COLO668 (cell line): Measurements from ENCODE around the gene MARF1.
"Not testable (repeated sequence)": the region's sequence is repeated elsewhere in the genome, so short reads cannot be mapped to it uniquely, and the experiment has no call there.

Experiments used
- DNase-seq: peaks from one replicate; lab custom pipeline; 2025; ENCODE audit not compliant: unreplicated experiment; lab: John Stamatoyannopoulos, UW

MARF1 gene

DNA sequence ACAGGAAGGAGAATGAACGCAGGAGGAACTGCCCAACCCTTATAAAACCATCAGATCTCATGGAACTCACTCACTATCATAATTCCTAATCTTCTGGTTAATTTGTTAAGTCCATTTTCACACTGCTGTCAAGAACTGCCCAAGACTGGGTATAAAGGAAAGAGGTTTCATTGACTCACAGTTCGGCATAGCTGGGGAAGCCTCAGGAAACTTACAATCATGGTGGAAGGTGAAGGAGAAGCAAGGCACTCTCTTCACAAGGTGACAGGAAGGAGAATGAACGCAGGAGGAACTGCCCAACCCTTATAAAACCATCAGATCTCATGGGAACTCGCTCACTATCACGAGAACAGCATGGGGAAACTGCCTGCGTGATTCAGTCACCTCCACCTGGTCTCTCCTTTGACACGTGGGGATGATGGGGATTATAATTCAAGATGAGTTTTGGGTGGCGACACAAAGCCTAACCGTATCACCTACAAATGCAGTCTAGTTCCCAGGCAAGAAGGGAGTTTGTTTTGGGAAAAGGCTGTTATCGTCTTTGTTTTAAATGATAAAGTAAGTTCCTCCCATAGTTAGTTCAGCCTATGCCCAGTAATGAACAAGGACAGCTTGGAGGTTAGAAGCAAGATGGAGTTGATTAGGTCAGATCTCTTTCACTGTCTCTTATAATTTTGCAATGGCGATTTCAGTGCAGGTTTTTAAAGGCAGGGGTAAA, 68.9 kb downstream of the MARF1 start:
- DNase-seq = not testable (repeated sequence)

DNA sequence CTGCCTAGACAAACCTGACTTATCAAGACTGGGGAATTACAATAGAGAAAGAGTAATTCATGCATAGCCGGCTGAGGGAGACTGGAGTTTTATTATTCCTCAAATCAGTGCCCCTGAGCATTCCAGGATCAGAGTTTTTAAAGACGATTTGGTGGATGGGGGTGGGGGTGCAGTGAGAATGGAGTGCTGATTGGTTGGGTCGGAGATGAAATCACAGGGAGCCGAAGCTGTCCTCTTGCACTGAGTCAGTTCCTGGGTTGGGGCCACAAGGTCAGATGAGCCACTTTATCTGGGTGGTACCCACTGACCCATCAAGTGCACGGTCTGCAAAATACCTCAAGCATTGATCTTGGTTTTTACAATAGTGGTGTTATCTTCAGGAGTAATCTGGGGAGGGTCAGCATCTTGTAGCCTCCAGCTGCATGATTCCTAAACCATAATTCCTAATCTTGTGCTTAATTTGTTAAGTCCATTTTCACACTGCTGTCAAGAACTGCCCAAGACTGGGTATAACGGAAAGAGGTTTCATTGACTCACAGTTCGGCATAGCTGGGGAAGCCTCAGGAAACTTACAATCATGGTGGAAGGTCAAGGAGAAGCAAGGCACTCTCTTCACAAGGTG, 69.6 kb downstream of the MARF1 start:
- DNase-seq = no peak

DNA sequence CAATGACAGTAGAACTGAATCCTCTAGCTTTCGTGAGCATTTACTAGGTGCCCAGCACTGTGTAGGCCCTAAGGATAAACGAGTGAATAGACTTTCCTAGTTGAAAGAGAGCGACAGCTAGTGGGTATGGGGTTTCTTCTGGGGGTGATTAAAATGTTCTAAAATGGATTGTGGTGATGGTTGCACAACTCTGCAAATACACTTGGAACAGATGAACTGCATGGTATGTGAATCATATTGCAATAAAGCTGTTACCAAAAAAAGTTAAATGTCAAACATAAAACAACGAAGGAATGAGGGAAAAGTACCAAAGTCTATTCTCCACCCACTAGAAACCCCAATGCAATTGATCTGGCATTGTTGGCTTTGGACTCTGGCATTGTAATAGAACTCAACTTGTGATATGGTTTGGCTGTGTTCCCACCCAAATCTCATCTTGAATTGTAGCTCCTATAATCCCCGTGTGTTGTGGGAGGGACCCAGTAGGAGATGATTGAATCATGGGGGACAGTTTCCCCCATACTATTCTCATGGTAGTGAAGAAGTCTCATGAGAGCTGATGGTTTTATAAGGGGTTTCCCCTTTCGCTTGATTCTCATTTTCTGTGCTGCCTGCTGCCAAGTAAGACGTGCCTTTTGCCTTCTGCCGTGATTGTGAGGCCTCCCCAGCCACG, 70.5 kb downstream of the MARF1 start:
- DNase-seq = no peak

DNA sequence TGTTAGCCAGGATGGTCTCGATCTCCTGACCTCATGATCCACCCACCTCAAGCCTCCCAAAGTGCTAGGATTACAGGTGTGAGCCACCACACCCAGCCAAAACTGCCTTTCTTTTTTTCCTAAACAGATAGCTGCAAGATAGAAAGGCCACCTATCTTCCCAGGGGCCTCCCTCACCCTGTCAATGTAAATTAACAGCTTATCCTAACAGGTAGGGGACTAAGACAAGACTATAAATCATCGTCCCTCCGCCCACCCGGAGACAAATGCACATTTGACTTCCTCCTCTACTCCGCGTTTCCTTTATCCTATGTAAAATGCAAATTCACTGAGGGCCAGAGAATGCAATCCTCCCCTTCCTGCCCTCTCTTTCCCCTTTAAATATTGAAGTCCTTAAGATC, 71.4 kb downstream of the MARF1 start:
- DNase-seq = no peak

DNA sequence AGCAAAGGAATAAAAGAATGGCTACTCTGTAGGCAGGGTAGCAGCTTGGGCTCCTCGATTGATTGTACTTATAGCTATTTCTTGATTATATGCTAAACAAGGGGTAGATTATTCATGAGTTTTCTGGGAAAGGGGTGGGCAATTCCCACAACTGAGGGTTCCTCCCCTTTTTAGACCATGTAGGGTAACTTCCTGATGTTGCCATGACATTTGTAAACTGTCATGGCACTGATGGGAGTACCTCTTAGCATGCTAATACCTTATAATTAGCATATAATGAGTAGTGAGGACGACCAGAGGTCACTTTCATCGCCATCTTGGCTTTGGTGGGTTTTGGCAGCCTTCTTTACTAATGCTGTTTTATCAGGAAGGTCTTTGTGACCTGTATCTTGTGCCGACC, 72.3 kb downstream of the MARF1 start:
- not testable (repeated sequence) for DNase-seq

DNA sequence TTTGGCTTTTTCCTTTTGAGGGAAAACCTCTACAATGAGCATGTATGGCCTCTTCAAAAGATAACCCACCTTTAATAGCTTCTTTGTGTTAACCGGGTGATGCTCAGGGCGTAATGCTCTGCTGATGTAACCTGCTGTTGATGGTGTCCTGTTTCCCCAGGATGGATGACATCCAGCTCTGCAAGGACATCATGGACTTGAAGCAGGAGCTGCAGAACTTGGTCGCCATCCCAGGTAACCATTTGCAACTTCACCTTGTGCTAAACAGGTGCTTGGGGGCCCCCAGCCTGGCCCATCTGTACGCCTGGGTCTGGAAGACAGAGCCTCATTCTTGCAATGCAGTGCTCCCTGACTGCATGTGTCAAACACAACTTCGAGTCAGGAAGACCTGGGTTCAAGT, 75.1 kb downstream of the MARF1 start:
- DNase-seq = no peak

DNA sequence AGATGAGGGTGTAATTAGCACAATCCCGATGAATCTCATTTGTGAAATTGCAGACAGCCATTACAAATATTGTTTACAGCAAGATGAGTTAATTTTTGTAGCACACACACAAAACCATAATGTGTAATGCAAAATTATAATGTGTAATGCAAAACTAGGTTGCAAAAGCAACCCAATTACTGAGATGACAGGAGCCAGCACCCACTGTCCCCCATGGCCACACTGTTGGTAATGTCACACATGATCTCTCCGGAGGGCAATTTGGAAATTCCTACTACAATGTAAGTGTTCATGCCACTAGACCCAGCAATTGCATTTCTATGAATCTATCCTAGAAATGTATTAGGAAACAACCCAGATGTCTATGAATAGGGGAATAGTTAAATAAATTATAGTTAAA, 76.9 kb downstream of the MARF1 start:
- no peak for DNase-seq

DNA sequence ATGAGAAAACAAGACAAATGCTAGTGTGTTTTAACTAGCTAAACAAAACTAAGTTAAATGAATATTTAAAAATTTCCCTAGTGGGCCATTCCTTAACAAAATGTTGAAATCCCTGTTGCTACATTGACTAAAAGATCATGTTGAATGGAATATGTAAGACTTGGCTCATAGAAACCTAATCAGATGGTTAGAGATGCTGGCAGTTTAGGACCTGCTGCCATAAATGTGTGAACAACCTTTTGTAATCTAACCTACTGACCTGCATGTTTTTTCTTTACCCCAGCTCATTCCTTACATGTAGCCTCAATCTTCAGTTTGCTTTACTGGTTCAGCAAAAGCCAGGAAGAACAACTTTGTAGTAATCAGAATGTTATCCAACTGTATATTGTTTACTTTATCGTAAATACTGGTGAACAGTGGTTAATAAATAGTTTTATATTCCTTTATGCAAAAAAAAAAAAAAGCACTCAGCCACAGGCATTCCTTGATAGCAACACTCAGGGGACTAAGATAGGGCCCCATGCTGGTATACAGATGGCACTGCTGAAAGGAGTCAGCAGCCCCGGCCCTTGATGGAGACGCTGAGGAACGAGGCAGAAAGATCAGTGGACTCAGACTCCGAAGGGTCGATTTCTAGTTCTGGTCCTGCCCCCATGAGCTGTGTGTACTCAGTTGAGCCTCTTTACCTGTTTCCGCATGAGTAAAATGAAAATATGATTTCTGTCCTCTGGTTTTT, 78.2 kb downstream of the MARF1 start:
- no peak for DNase-seq

DNA sequence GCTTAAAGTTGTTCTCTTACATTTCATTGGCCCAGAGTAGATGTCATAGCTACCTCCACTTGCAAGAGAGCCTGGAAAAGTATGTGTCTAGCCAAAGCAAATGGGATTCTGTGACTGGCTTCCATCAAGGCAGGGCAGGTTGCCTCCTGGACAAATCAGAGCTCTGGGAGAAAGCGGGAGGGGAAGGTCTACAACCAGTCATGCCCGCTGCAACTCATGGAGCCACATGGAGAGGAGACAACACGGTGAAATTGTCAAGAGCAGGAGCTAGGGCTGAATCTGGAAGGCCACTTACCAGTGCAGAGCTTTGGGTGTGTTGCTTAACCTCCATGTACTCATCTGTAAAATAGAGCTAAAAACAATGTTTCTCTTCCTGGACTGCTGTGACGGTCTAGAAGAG, 83.8 kb downstream of the MARF1 start:
- no peak for DNase-seq

DNA sequence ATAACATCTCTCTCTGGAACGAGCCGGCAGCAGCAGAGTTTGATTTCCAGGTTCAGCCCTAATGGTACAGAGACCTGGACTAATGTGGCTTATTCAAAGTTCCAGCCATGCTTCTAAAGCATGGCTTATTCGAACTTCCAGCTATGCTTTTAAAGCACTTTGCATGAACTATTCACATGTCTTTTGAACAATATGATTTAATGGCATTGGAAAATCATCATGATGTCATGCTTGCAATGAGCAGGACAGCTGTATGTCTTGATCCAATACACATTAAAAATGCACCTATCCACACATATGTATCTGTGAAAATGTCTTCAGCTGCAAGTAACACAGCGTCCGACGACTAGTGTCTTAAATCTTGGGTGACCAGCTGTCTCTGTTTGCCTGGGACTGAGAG, 85.7 kb downstream of the MARF1 start:
- no peak for DNase-seq

DNA sequence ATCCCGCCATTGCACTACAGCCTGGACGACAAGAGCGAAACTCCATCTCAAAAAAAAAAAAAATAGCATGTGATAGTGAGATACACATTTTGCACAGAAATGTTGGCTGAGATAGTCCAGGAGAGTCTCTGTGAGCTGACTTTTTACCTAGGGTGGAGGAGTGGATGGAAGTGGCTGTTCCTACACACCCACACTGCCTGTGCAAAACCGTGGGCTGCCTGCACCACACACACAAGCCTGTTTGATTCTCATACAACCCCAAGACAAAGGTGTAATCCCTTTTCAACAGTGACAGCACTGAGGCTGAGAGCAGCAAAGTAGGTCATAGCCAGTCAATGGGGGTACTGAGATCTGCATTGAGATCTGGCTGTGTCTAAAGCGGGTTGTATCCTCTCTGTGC, 86.8 kb downstream of the MARF1 start:
- DNase-seq = no peak

DNA sequence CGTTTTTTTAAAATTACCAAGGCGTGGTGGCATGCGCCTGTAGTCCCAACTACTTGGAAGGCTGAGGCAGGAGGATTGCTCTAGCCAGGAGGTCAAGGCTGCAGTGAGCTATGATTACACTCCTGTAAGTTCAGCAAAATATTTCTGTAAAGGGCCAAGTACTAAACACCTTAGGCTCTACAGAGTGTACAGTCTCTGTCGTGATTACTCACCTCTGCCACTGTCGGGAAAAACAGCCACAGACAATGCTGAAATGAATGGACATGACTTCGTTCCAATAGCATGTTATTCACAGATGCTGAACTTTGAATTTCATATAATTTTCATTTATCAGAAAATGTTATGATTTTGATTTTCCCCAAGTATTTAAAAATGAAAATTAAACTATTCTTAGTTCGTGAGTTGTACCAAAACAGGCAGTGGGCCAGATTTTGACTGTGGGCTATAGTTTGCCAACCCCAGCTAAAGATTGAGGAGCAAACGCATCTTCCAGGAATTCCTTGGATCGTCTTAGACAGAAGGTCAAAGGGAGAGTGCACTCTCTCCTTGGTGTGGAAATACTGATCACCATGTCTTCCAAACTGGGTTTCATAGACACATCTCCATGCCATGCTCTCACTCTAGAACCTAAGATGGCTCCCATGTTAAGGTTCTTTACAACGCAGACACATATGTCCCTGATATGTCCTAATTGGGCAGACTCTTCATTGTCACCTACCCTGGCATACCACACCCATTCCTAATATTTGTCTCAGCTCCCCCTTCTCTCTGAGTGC, 89.5 kb downstream of the MARF1 start:
- DNase-seq = no peak

DNA sequence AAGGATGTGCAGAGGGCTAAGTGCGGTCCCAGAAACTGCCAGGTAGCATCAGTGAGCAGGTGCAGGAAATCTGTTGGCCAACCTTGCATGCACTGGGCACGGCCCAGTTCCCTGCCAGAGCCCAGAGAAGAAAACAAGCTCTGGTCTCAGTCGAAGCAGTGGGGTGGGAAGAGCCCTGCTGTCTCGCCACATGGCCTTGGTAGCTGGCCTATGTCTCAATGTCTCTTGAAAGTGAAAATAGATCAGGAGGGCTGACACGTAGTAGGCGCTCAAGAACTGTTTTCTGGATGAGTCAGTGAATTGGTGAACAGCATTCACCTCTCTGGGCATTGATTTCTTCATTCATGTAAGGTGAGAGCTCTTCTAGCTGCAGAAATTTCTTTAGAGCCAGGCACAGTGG, 90.4 kb downstream of the MARF1 start:
- DNase-seq = no peak

DNA sequence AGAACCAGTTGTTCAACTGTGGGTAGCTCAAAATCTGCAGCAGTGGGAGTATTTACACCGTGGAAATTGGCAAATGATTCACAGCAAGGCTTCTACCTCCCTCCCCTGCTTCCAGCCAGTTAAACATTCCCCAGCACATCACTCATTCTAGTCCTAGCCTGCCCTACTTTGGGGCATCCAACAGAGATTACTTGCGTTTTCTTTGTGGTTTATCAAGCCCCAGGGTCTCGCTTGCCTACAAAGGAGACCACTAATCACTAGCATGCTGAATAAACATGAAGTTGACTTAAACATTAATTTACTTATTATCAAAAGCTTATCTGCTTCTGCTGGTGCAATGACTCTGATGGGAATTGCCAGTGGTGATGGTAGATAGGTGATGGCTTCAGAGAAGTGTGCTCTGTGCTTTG, 94.5 kb downstream of the MARF1 start:
- no peak for DNase-seq

DNA sequence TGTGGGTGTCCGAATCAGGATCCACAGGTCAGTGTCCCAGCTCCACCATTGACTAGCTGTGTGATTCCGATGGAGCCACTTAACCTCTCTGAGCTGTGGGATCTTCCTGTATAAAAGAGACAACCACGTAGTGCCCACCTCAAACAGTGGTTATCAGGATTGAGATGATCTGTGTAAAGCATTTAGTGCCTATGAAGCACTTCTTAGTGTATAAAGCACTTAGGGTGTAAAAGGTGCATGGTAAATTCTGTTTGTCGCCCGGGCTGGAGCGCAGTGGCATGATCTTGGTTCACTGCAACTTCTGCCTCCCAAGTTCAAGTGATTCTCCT, 95.2 kb downstream of the MARF1 start:
- no peak for DNase-seq

DNA sequence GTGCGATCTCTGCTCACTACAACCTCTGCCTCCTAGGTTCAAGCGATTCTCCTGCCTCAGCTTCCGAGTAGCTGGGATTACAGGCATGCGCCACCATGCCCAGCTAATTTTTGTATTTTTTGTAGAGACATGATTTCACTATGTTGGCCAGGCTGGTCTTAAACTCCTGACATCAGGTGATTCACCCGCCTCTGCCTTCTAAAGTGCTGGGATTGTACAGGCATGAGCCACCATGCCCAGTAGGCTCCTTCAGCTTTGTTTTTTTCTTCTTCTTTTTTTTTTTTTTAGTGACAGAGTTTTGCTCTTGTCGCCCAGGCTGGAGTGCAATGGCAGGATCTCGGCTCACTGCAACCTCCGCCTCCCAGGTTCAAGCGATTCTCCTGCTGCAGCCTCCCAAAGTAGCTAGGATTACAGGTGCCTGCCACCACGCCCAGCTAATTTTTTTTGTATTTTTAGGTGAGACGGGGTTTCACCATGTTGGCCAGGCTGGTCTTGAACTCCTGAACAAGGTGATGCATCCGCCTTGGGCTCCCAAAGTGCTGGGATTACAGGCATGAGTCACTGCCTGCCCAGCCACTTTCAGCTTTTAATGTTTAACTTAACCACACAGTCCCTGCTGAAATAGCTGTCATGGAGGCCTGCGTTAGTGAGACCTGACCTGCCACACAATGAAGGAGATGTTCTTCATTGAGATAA, 95.7 kb downstream of the MARF1 start:
- DNase-seq = not testable (repeated sequence)

DNA sequence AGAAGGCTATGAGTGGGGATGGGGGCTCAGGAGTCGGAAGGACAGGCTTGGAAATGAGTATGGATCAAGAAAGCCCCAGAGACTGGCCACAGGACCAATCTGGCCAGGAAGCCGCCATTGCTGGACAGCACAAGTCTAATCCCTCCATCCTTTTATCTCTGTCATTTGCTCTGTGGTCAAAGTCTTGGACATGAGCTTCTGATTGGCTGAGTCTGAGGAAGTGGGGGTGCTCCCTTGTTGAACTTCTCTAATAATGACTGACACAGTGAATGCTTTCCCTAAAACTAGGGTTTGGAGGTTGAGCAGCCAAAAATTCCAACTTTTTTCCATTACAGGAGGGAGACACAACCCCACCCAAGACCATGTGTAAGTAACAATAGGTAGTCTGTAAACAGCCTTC, 97.4 kb downstream of the MARF1 start:
- DNase-seq = no peak

DNA sequence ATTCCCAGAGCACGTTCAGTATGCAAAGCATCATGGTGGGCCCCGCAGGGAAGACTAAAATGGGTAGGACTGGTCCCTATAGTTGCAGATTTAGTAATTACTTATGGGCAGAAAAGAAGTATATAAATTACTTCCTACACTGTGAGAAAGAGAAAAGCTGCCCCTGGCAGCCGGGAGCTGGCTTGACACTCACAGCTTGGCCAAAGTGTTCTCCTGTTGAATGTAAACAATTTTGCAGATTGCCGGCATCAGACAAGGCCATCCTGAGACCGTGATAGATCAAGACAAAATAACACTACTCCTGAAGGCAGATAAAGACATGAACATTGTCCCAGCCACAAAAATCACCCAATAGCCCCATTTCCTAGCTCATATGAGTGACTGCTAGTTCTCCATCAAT, 98.5 kb downstream of the MARF1 start:
- DNase-seq = no peak
